MM.1S (cell line): ENCODE results near the gene TMEM259.

Experiments
- CTCF ChIP-seq: fragments of 300-600 bp; sonication (generic); IDR thresholded peaks from 2 replicates; pipeline ENCODE4 v1.5.1; 2016; ENCODE audit warnings: antibody characterized with exemption, low read length, mixed read lengths
- EZH2 ChIP-seq: fragments of 300-600 bp; sonication (generic); optimal IDR thresholded peaks from 2 replicates; pipeline ENCODE3; 2017; ENCODE audit warnings: low read depth, mild to moderate bottlenecking, antibody characterized with exemption, low read length, mixed read lengths

DNA sequence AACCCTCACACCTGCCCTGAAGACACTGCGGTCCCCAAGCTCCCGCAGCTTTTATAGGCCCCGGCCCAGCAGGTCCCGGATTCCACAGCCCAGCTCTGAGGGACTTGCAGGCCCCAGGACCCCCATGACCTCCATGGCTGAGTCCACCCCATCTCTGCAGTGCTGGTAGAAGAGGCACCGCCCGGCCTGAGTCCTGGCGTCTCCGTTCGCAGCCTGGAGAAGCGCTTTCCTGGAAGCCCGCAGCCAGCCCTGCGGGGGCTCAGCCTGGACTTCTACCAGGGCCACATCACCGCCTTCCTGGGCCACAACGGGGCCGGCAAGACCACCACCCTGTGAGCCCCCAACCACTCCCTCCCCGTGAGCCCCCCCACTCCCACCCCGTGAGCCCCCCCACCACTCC is 28.2 kb upstream of the TMEM259 start:
- no peak for TF ChIP-seq EZH2
- no peak for TF ChIP-seq CTCF
